ENCODE results near the gene ATXN1. TPM values are rescaled to one million over a fixed set of nuclear protein-coding genes. Genes with fewer than 3 reads are reported as not detected.

ATXN1 gene
- total RNA-seq, 1 donor from 2014 or later, result 15.5 TPM

DNA sequence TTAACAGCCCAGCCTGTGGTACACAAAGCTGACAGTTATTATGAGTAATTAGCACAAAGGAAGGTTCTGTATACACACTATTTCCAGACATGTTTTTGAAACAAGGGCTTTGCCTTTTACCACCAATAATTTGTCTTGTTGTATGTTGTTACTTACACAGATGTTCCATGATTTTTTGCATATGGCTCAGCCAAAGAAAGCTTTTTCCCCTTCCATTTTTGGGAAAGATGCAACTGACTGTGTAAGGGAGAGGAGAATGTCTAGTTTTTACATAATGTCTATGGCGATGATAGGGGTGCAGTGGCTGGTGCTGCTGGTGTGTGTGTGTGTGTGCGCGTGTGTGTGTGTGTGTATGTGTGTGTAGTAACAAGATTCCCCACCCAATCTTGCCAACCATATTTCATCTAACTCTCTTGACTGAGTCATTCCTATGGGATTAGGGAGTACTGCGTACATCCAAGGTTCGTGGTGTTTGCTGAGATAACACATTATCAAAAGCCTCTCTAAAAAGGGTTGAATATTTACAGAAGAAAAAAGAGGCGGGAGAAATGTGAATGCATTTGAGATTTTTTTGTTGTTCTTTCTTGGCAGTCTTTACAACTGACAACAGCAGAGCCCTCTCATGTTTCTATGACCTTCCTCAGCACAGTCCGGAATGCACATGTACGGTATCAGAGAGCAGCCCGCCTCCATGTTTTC is 330.7 kb downstream of the ATXN1 start:
- Mint-ChIP-seq H3K9me3 (ENCODE audit: unreplicated experiment) (no peaks in the 10 kb centered on the region), H3K4me3 (ENCODE audit: unreplicated experiment) (no peak overlapping the region), H3K36me3 (ENCODE audit: unreplicated experiment) (peaks cover 8% of the 10 kb centered on the region), H3K27me3 (ENCODE audit: unreplicated experiment) (no peaks in the 10 kb centered on the region), H3K4me1 (ENCODE audit: low read depth, unreplicated experiment) (peaks cover 3% of the 10 kb centered on the region), H3K27ac (ENCODE audit: unreplicated experiment) (no peak overlapping the region)
- no peak for DNase-seq
- no peak for TF ChIP-seq CTCF (IDR thresholded peaks at IDR 0.05; ENCODE audit: partially characterized antibody, unreplicated experiment)

DNA sequence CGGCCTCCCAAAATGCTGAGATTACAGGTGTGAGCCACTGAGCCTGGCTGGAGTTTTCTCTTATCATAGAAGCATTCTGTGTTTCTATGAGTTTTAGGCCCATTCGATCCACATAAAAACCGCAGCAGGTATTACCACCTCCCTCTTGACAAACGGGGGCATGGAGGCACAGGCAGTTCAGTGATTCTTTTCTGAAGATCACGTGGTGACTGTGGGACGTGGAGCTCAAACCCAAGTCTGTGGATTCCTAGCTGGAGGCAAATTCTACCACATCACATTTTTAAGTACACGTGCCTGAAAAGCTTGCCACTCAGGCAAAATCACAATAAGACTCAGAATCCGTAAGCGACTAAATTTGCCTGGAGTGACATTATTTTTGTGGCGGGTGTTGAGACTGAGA is 331.6 kb downstream of the ATXN1 start:
- Mint-ChIP-seq H3K36me3 (ENCODE audit: unreplicated experiment) (peaks cover under 1% of the 10 kb centered on the region), H3K27ac (ENCODE audit: unreplicated experiment) (no peak overlapping the region), H3K4me1 (ENCODE audit: low read depth, unreplicated experiment) (peaks cover 3% of the 10 kb centered on the region), H3K9me3 (ENCODE audit: unreplicated experiment) (no peaks in the 10 kb centered on the region), H3K27me3 (ENCODE audit: unreplicated experiment) (no peaks in the 10 kb centered on the region), H3K4me3 (ENCODE audit: unreplicated experiment) (no peak overlapping the region)
- no peak for TF ChIP-seq CTCF (IDR thresholded peaks at IDR 0.05; ENCODE audit: partially characterized antibody, unreplicated experiment)
- no peak for DNase-seq

GRCh38 chr6:16427124-16427523 is 334.1 kb downstream of the ATXN1 start:
- Mint-ChIP-seq H3K27me3 (ENCODE audit: unreplicated experiment) (no peaks in the 10 kb centered on the region), H3K4me3 (ENCODE audit: unreplicated experiment) (no peak overlapping the region), H3K36me3 (ENCODE audit: unreplicated experiment) (peaks cover 6% of the 10 kb centered on the region), H3K4me1 (ENCODE audit: low read depth, unreplicated experiment) (peaks cover 3% of the 10 kb centered on the region), H3K27ac (ENCODE audit: unreplicated experiment) (no peak overlapping the region), H3K9me3 (ENCODE audit: unreplicated experiment) (no peaks in the 10 kb centered on the region)
- TF ChIP-seq CTCF (IDR thresholded peaks at IDR 0.05; ENCODE audit: partially characterized antibody, unreplicated experiment), result no peak
- no peak for DNase-seq

- Mint-ChIP-seq H3K27ac (ENCODE audit: unreplicated experiment) (peak overlapping the region; percentile 39), H3K36me3 (ENCODE audit: unreplicated experiment) (peaks cover 6% of the 10 kb centered on the region), H3K9me3 (ENCODE audit: unreplicated experiment) (no peaks in the 10 kb centered on the region), H3K4me3 (ENCODE audit: unreplicated experiment) (no peak overlapping the region), H3K4me1 (ENCODE audit: low read depth, unreplicated experiment) (peaks cover 3% of the 10 kb centered on the region), H3K27me3 (ENCODE audit: unreplicated experiment) (no peaks in the 10 kb centered on the region)
- no peak for DNase-seq
- TF ChIP-seq CTCF (IDR thresholded peaks at IDR 0.05; ENCODE audit: partially characterized antibody, unreplicated experiment), result no peak
Observed at GRCh38 chr6:16425881-16426615, 335.2 kb downstream of the ATXN1 start.

GRCh38 chr6:16421462-16421960 is 339.7 kb downstream of the ATXN1 start:
- DNase-seq, result no peak
- H3K27me3 Mint-ChIP-seq (ENCODE audit: unreplicated experiment), result no peaks in the 10 kb centered on the region
- H3K4me3 Mint-ChIP-seq (ENCODE audit: unreplicated experiment), result no peak overlapping the region
- H3K36me3 Mint-ChIP-seq (ENCODE audit: unreplicated experiment), result peaks cover 6% of the 10 kb centered on the region
- H3K9me3 Mint-ChIP-seq (ENCODE audit: unreplicated experiment), result no peaks in the 10 kb centered on the region
- H3K27ac Mint-ChIP-seq (ENCODE audit: unreplicated experiment), result no peak overlapping the region
- no peak for TF ChIP-seq CTCF (IDR thresholded peaks at IDR 0.05; ENCODE audit: partially characterized antibody, unreplicated experiment)
- H3K4me1 Mint-ChIP-seq (ENCODE audit: low read depth, unreplicated experiment), result peaks cover 16% of the 10 kb centered on the region
